AG10803 (cell line): ENCODE measurements around the gene KLHDC4.

Experiments used
- DNase-seq: peaks from one replicate; pipeline ENCODE4 v3.0.0; 2010; ENCODE audit warnings: low read depth
- H3K4me3 ChIP-seq: 2 replicates; pipeline ENCODE4 v1.5.1; 2011; ENCODE audit warnings: mild to moderate bottlenecking, low read length, control low read depth
- TF ChIP-seq, protein P1 (sequence below): conservative IDR thresholded peaks from 2 replicates; pipeline ENCODE4 v1.5.1; 2011; ENCODE audit warnings: mild to moderate bottlenecking, low read length, control low read depth, inconsistent platforms

Gene KLHDC4

DNA sequence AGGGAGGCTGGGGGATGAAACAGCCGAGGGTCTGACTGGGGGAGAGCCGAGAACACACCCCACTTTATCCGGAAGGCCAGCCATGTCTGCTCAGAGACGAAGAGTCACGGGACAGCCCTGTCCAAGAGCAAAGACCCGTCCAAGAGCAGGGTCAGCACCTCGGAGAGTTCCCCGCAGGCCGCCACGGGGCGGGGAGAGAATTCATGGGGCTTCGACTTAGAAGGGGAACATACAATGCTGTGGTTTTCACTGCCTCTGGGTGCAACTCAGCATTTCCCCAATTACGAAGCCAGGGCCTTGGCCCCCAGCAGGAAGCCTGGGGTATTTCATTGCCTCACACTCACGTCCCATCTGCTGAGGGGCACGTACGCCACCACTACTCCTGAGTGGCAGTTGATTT is 104.2 kb downstream of the KLHDC4 start:
- TF ChIP-seq, protein P1, sequence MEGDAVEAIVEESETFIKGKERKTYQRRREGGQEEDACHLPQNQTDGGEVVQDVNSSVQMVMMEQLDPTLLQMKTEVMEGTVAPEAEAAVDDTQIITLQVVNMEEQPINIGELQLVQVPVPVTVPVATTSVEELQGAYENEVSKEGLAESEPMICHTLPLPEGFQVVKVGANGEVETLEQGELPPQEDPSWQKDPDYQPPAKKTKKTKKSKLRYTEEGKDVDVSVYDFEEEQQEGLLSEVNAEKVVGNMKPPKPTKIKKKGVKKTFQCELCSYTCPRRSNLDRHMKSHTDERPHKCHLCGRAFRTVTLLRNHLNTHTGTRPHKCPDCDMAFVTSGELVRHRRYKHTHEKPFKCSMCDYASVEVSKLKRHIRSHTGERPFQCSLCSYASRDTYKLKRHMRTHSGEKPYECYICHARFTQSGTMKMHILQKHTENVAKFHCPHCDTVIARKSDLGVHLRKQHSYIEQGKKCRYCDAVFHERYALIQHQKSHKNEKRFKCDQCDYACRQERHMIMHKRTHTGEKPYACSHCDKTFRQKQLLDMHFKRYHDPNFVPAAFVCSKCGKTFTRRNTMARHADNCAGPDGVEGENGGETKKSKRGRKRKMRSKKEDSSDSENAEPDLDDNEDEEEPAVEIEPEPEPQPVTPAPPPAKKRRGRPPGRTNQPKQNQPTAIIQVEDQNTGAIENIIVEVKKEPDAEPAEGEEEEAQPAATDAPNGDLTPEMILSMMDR = no peak
- peak; percentile 39 for DNase-seq
- no peak overlapping the region for H3K4me3 ChIP-seq

DNA sequence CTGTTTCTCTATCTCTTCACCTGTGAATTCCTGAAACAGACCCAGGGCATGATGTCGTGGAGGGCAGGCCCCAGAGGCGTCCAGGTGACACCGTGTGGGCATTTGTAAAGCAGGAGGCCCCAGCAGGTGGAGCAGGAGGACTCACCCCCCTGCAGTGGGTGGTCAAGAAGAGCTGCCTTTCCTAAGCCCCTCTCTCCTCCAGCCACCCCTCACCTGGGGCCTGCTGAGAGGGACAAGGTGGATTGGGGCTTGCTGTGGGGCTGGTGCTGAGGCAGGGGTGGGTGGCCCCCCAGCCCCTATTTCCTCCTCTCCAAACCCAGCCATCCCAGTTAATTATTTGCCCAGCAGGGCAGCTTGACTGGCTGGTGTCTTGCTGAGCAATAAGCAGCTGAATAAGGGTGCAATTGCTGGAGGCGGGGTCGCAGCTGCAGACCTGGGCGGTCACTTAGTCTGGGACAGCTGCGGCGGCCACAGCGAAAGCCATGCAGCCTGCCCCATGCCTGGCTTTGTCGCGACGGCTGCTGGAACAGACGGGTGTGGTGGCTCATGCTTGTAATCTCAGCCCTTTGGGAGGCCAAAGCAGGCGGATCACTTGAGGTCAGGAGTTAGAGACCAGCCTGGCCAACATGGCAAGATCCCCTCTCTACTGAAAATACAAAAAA is 107.1 kb downstream of the KLHDC4 start:
- no peak overlapping the region for H3K4me3 ChIP-seq
- TF ChIP-seq, protein P1 = no peak
- no peak for DNase-seq
